Suprapubic skin (tissue), 4 donors: ENCODE data around the gene C16orf86. TPM values are rescaled to one million over a fixed set of nuclear protein-coding genes. Genes with fewer than 3 reads are reported as not detected.
"Not testable (repeated sequence)": the region's sequence is repeated elsewhere in the genome, so short reads cannot be mapped to it uniquely, and the experiment has no call there.

Experiments
- DNase-seq, 2 donors: peaks; one replicate each; pipeline ENCODE4 v3.0.0-alpha.2; 2019; ENCODE audit warnings: low spot score in 2 of 2
- H3K27ac ChIP-seq: fragments of 200-600 bp; sonication (generic); one replicate; pipeline ENCODE4 v1.5.1; 2019
- H3K27me3 ChIP-seq: fragments of 200-600 bp; sonication (generic); one replicate; pipeline ENCODE4 v1.5.1; 2019
- H3K36me3 ChIP-seq: fragments of 200-600 bp; sonication (generic); one replicate; pipeline ENCODE4 v1.5.1; 2019
- H3K4me1 ChIP-seq: fragments of 200-600 bp; sonication (generic); one replicate; pipeline ENCODE4 v1.5.1; 2019
- H3K4me3 ChIP-seq: fragments of 200-600 bp; sonication (generic); one replicate; pipeline ENCODE4 v1.5.1; 2019; ENCODE audit warnings: mild to moderate bottlenecking
- H3K9me3 ChIP-seq: fragments of 200-600 bp; sonication (generic); one replicate; pipeline ENCODE4 v1.5.1; 2019
- EP300 ChIP-seq: sonication (generic); formaldehyde crosslinking; IDR thresholded peaks from one replicate; pipeline ENCODE4 v1.6.1; 2017; ENCODE audit warnings: antibody characterized with exemption
- POLR2A ChIP-seq, 2 donors: fragments of 450-650 bp; IDR thresholded peaks; one replicate each; pipeline ENCODE4 v1.6.1; 2017; ENCODE audit warnings: antibody characterized with exemption in 2 of 2, mild to moderate bottlenecking in 2 of 2, moderate library complexity in 2 of 2
- POLR2AphosphoS5 ChIP-seq, 3 donors: sonication (generic); formaldehyde crosslinking; IDR thresholded peaks; one replicate each; pipeline ENCODE4 v1.6.1; 2017; ENCODE audit warnings: antibody characterized with exemption in 3 of 3
- WGBS: methylation state at CpG from one replicate; pipeline ENCODE4 v1.1.5; 2018; 5-methylcytosine and 5-hydroxymethylcytosine counted together
- total RNA-seq, 4 donors: library from RNA; depleted of rRNA; stranded (reverse); fragments of >200 nt; gene quantifications; one replicate each; pipeline ENCODE4 v1.1.0, GENCODE V29; 2016
- TF ChIP-seq, protein P1 (sequence below), 2 donors: fragments of 200-600 bp in 1 of 2; fragments of 450-650 bp in 1 of 2; sonication (generic) in 1 of 2; IDR thresholded peaks; one replicate each; pipeline ENCODE4 v1.5.1; 2016 to 2019; ENCODE audit warnings: antibody characterized with exemption in 2 of 2, mild to moderate bottlenecking in 1 of 2, moderate library complexity in 1 of 2

The C16orf86 gene
- total RNA-seq, 4 donors from 2014 or later: 2.1 to 6.8 (median 3.6) TPM

DNA sequence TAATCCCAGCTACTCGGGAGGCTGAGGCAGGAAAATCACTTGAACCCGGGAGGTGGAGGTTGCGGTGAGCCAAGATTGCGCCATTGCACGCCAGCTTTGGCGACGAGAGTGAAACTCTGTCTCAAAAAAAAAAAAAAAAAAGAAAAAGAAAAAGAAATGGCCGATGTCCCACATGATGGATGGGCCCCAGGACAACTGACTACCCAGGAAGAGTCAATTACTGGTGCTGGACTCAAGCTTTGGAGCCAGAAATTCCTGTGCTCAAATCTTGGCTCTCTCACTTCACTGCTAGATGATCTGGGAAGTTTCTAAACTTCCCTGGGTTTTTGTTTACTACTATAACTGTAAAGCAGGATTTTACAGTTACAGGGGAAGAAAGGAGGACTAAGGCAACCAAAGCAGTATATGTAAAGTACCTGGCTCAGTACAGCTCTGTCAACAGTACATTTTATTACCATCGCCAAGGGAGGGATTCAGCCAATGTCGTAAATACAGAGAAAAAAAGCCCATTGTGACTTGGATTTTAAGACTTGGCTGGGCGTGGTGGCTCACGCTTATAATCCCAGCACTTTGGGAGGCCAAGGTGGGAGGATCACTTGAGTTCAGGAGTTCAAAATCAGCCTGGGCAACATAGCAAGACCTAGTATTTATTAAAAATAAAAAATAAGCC lies 11.9 kb downstream of the C16orf86 start:
- Histone ChIP-seq H3K9me3 (no peaks in the 10 kb centered on the region), H3K36me3 (peaks cover 10% of the 10 kb centered on the region), H3K4me1 (peaks cover 37% of the 10 kb centered on the region), H3K4me3 (no peak overlapping the region), H3K27ac (no peak overlapping the region), H3K27me3 (no peaks in the 10 kb centered on the region)
- no peak for DNase-seq
- no peak for TF ChIP-seq POLR2A (IDR thresholded peaks at IDR 0.05)
- TF ChIP-seq POLR2AphosphoS5 (IDR thresholded peaks at IDR 0.05): no peak
- TF ChIP-seq, protein P1, sequence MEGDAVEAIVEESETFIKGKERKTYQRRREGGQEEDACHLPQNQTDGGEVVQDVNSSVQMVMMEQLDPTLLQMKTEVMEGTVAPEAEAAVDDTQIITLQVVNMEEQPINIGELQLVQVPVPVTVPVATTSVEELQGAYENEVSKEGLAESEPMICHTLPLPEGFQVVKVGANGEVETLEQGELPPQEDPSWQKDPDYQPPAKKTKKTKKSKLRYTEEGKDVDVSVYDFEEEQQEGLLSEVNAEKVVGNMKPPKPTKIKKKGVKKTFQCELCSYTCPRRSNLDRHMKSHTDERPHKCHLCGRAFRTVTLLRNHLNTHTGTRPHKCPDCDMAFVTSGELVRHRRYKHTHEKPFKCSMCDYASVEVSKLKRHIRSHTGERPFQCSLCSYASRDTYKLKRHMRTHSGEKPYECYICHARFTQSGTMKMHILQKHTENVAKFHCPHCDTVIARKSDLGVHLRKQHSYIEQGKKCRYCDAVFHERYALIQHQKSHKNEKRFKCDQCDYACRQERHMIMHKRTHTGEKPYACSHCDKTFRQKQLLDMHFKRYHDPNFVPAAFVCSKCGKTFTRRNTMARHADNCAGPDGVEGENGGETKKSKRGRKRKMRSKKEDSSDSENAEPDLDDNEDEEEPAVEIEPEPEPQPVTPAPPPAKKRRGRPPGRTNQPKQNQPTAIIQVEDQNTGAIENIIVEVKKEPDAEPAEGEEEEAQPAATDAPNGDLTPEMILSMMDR (IDR thresholded peaks at IDR 0.05): no peak
- TF ChIP-seq EP300: no peak
- 73% methylated on average over 12 of the region's 12 CpGs for WGBS

DNA sequence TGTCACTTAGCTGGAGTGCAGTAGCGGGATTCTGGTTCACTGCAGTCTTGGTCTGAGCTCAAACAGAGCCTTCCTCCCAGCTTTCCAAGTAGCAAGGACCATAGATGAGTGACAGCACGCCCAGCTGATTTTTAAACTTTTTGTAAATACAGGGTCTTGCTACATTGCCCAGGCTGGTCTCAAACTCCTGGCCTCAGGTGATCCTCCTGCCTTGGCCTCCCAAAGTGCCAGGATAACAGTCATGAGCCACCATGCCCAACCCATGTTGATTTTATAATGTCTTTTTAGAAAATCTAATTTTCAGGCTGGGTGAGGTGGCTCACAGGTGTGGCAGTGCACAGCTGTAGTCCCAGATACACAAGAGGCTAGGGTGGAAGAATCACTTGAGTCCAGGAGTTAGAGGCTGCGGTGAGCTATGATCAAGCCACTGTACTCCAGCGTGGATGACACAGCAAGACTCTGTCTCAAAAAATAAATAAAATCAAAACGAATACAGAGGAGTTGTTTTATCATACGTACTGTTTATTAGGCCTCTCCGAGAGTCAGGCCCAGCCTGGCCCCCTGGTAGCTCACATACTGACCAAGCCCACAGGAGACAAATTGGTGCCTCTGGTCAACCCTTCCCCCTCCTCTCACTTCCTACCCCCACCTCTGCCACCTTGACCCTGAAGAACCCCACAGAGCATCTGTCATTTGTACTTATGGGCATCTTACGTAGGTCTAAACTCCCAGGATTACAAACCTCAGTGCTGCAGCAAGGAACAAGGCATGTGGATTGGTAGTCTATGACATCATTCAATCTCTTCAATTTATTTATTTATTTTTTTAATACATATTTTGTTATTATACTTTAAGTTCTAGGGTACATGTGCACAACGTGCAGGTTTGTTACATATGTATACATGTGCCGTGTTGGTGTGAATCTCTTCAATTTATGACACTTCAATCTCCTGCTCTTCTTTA lies 13.6 kb downstream of the C16orf86 start:
- Histone ChIP-seq H3K4me3 (no peak overlapping the region), H3K27me3 (no peaks in the 10 kb centered on the region), H3K36me3 (peaks cover 14% of the 10 kb centered on the region), H3K27ac (no peak overlapping the region), H3K9me3 (no peaks in the 10 kb centered on the region), H3K4me1 (peaks cover 37% of the 10 kb centered on the region)
- TF ChIP-seq POLR2AphosphoS5 (IDR thresholded peaks at IDR 0.05) (no peak), POLR2A (IDR thresholded peaks at IDR 0.05) (no peak), EP300 (no peak)
- TF ChIP-seq, protein P1 (IDR thresholded peaks at IDR 0.05): no peak
- 93% methylated on average over 10 of the region's 10 CpGs for WGBS
- DNase-seq: no peak

DNA sequence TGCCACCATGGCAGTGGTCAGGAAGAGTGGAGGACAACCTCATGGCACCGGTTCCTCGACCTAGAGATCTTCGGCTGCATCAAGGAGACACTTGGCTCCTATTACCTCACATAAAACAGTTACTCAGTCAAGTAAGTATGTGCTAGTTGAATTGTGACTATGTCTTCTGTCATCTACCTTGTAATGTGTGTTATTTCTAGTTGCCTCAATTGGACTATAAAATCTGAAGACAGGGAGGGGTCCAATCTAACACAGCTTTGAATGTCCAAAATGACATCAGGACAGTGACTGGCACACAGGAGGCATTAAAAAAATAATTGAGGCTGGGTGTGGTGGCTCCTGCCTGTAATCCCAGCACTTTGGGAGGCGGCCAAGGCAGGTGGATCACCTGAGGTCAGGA lies 17.2 kb downstream of the C16orf86 start:
- no peak for DNase-seq
- H3K9me3 ChIP-seq: no peaks in the 10 kb centered on the region
- no peaks in the 10 kb centered on the region for H3K27me3 ChIP-seq
- no peak overlapping the region for H3K4me3 ChIP-seq
- H3K36me3 ChIP-seq: peaks cover 13% of the 10 kb centered on the region
- H3K27ac ChIP-seq: no peak overlapping the region
- H3K4me1 ChIP-seq: peaks cover 28% of the 10 kb centered on the region
- TF ChIP-seq POLR2AphosphoS5 (IDR thresholded peaks at IDR 0.05) (no peak), EP300 (no peak), POLR2A (IDR thresholded peaks at IDR 0.05) (no peak)
- TF ChIP-seq, protein P1 (IDR thresholded peaks at IDR 0.05): no peak
- 74% methylated on average over 4 of the region's 4 CpGs for WGBS

DNA sequence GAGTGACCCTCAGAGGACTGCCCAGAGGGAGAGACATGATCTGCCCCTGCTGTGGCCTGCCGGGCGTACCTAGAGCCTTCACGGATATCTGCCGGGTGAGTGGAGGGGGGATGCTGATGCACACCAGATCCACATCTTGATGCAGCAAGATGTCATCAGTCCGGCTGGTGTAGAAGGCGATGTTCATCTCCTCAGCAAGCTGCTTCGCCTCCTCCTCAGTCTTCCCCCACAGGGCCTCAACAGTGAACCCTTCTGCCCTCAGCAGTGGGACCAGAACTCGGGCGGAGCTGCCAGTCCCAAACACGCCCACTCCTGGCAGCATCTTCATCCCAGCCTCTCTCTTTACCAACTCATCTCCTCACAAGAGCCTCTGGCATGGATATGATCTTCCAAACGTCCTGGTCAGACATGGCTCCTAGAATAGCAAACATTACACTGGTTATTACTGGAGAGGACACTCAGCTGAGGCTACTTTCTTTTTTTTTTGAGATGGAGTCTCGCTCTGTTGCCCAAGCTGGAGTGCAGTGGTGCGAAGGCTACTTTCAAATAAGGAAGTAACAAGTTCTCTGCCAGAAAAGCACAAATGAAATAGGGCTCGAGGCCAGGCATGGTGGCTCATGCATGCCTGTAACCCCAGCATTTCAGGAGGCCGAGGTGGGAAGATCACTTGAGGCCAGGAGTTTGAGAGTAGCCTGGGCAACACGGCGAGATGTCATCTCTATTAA lies 18.9 kb downstream of the C16orf86 start:
- no peak overlapping the region for H3K4me3 ChIP-seq
- no peak for DNase-seq
- no peaks in the 10 kb centered on the region for H3K9me3 ChIP-seq
- H3K36me3 ChIP-seq: peaks cover 13% of the 10 kb centered on the region
- TF ChIP-seq POLR2A (IDR thresholded peaks at IDR 0.05) (no peak), POLR2AphosphoS5 (IDR thresholded peaks at IDR 0.05) (no peak), EP300 (no peak)
- TF ChIP-seq, protein P1 (IDR thresholded peaks at IDR 0.05): no peak
- WGBS: 74% methylated on average over 16 of the region's 17 CpGs
- H3K27me3 ChIP-seq: no peaks in the 10 kb centered on the region
- peaks cover 28% of the 10 kb centered on the region for H3K4me1 ChIP-seq
- H3K27ac ChIP-seq: peak overlapping the region; percentile 27

DNA sequence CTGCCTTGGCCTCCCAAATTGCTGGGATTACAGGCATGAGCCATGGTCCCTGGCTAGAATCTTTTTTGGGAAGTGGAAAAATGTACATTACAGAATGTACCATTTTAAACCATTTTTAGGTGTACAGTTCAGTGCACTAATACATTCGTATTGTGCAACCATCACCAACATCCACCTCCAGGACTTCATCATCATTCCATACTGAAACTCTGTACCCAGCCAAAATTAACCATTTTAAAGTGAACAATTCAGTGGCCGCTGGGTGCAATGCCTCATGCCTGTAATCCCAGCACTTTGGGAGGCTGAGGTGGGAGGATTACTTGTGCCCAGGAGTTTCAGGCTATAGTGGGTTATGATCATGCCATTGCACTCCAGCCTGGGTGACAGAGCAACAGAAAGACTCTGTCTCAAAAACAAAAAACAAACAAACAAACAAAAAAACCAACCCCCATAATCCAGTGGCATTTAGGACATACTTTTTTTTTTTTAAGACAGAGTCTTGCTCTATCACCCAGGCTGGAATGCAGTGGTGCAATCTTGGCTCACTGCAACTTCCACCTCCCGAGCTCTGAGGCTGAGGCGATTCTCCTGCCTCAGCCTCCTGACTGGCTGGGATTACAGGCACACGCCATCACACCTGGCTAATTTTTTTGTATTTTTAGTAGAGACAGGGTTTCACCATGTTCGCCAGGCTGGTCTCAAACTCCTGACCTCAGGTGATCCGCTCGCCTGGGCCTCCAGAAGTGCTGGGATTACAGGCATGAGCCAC lies 27.1 kb downstream of the C16orf86 start:
- H3K4me1 ChIP-seq, H3K36me3 ChIP-seq, H3K27me3 ChIP-seq, H3K4me3 ChIP-seq, DNase-seq, H3K9me3 ChIP-seq, H3K27ac ChIP-seq: not testable (repeated sequence)
- 95% methylated on average over 8 of the region's 8 CpGs for WGBS
